CMK (cell line): Measurements from ENCODE around the gene FZD10.

Experiments
- DNase-seq: peaks from one replicate; pipeline ENCODE4 v3.0.0-alpha.2; 2010; ENCODE audit warnings: low read depth

FZD10 gene, protein sequence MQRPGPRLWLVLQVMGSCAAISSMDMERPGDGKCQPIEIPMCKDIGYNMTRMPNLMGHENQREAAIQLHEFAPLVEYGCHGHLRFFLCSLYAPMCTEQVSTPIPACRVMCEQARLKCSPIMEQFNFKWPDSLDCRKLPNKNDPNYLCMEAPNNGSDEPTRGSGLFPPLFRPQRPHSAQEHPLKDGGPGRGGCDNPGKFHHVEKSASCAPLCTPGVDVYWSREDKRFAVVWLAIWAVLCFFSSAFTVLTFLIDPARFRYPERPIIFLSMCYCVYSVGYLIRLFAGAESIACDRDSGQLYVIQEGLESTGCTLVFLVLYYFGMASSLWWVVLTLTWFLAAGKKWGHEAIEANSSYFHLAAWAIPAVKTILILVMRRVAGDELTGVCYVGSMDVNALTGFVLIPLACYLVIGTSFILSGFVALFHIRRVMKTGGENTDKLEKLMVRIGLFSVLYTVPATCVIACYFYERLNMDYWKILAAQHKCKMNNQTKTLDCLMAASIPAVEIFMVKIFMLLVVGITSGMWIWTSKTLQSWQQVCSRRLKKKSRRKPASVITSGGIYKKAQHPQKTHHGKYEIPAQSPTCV

GRCh38 chr12:130162267-130162666, at the start of gene FZD10:
FZD10 (plus strand) TSS chr12:130162464; CDS start chr12:130162943, 479 bp downstream.
- no peak for DNase-seq

- no peak for DNase-seq
These were observed 47.3 kb upstream of the FZD10 start for GRCh38 chr12:130114952-130115351.

DNA sequence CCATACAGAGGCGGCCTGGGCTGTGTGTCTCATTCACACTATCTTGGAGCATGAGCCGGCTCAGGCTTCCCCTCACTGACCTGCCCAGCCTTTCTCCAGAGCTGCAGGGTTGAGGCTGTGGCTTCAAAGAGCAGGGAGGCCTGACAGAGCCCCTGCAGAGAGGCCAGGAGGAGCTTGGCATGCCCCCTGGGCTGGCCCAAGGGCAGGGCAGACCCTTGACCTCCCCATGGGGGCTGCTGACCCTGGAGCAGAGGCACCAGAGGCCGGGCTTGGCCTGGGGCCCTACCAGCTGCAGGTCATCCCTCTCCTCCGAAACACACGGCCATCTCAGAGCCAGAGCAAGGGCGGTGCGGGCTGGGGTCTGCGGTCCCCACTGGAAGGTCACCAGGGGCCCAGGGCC, 46.6 kb upstream of the FZD10 start:
- no peak for DNase-seq

DNA sequence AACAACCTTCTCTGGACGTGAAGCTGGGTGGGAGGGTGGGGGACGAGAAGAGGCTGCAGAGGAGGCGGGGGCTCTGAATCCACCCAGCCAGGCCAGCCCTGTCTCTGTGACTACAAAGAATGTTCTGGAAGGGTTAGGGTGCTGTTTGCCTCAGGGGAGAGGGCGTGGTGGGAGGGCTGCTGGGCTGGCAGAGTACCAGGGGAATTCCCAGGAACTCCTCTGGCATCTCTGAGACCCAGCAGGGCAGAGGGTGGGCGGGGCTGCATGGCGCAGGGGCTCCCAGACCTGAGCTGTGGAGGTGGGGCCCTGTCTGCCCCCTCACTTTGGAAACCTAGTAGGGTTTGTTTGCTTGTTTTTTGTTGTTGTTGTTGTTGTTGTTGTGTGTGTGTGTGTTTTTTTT, 45.5 kb upstream of the FZD10 start:
- no peak for DNase-seq

GRCh38 chr12:130117233-130117632, 45.0 kb upstream of the FZD10 start:
- DNase-seq, result no peak

- DNase-seq, result no peak
These were observed 44.6 kb upstream of the FZD10 start for GRCh38 chr12:130117701-130118100.

GRCh38 chr12:130118181-130118580, 44.1 kb upstream of the FZD10 start:
- no peak for DNase-seq

- no peak for DNase-seq
These were observed 42.9 kb upstream of the FZD10 start for GRCh38 chr12:130119241-130119861.

GRCh38 chr12:130120012-130120805, 42.1 kb upstream of the FZD10 start:
- no peak for DNase-seq

GRCh38 chr12:130121226-130122000, 40.9 kb upstream of the FZD10 start:
- no peak for DNase-seq

DNA sequence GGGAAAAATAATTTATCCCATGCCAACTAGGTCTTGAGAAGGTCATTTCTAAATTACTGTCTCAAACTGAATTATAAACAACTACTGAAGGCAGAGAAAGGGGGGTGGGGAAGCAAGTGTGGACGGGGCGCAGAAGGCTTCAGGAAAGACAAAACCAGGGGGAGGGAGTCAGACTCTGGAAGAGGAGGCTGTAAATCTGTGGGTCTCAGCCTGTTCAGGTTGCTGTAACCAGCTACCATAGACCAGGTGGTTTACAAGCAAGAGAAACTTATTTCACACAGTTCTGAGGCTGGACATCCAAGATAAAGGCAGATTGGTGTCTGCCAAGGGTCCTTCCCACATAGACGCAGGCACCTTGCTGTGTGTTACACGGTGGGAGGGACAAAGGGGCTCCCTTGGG, 39.9 kb upstream of the FZD10 start:
- no peak for DNase-seq

DNA sequence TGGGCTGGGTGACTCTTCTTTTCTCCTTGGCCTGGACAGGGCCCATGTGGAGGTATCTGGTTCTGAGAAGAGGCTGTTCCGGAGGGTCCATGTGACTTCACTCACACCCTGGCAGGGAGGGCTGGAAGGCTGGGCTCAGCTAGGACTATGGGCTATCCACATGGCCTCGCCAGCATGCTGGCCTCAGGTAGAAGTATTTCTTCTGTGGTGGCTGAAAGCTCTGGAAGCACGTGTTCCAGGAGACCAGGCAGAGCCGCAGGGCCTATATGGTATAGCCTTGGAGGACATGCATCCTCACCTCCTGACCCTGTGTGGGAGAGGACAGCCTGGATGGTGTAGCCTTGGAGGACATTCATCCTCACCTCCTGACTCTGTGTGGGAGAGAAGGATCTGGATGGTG, 38.2 kb upstream of the FZD10 start:
- no peak for DNase-seq

GRCh38 chr12:130124605-130125244, 37.5 kb upstream of the FZD10 start:
- DNase-seq, result no peak

DNA sequence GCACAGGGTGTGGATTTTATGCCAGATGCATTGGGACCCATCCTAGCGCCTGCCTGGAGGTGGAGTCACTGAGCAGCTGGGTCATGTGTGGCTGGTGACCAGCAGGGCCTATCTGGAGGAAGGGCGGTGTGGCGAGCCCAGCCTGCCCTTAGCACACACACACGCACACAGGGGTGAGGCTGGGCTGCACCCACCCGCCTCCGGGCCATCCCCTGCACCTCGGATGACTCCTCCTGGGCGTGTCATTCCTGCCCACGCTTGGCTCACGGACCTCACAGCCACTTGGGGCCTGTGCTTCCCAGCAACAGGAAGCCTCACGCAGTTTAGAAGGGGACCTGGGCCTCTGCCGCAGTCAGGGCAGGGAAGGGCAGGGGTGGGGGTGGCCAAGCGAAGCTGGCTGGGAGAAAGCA, 36.2 kb upstream of the FZD10 start:
- no peak for DNase-seq

- no peak for DNase-seq
These were observed 34.7 kb upstream of the FZD10 start for GRCh38 chr12:130127532-130127911.

DNA sequence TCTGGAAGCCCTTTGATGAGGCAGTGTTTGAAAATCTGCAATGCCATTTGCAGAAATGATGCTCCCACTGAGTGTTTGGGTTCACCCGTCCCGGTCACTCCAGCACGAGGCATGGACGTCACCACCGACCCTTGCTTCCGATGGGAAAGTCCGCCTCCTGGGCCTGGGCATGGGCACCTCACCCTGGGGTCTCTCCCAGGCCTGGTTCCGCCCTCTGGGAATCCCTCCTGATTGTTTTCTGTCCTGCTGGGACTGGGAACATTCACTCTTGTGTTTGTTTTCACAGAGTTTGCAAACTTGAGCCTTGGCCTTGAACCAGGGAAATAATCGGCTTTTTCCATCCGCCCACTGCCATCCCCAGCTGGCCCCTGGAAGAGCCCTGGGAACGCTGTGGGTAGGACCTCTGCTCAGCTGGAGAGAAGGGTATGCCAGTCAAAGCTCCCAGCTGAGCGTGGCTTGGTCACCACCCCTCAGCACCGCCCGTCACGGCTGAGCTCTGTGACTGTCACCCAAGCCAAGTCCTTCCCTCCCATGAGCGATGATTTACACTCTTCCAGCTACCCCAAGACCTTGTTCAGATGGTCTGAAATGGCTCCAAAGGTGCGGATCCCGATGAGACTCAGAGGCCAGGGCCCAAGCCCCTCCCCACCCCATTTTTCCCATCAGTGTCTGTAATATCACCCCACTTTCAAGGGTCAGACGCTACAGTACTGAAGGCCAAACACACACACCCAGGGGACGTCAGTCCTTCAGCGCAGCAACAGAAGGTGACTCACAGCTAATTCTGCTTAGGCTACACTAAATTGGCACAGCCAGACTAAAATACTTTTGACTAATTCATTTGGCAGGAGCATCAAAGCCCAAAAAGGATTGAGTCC, 34.1 kb upstream of the FZD10 start:
- no peak for DNase-seq

DNA sequence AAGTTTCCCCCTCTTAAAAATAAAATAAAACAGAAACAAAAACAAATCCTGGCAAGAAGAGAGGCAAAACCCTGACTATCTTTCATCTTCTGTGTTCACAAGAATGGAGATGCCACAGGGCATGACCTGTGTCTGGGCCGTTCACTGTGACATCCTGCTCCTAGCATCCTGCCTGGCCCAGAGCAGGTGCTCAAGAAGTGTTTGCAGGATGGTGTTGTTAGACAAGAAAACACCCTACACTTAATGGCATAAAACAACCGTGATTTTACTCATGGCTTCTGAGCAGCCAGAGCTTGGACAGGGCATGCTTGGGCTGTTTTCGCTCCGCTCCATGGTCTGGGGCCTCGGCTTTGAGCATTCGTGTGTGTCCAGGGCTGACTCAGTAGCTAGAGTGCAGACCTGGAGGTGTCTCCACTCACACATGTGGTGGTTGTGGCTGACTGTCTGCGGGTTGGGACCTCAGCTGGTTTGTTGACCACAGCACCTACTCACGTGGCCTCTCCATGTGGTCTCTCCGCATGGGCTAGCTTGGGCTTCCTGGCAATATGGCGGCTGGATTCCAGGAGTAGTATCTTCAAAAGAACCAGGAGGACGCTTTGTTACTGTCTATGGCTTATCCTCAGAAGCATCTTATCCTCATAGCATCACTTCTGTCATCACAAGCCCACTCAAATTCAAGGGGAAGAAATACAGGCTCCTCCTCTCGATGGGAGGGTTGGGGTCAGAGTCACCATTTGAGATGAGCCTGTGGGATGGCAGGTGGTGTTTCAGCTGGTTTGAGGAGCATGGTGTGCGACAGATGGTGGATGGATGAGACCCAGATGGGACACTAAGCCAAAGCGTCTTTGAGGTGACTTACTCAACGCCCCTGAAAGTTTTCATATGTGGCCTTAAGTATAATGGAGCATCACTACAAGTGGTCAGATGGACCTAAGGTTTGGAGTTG, 33.2 kb upstream of the FZD10 start:
- no peak for DNase-seq

- DNase-seq, result no peak
These were observed 31.9 kb upstream of the FZD10 start for GRCh38 chr12:130130346-130130745.

DNA sequence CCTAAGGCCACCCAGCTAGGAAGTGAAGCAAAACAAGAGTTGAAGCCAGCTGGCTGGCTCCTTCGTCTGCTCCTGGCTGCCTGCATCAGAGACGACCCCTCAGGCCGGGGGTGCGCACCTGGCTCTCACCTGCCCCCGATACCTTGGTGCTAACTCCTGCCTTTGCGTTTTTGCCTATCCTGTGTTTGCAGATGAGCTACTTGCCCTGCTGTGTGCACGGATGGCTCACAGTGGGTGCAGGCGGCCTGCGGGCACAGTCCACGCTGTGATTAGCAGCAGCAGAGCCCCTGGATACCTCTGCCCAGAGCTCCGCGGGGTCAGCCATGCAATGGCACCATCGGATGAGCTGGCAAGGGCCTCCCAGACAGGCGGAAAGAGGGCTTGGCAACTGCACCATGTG, 31.2 kb upstream of the FZD10 start:
- DNase-seq, result no peak
